ENCODE measurements around the gene HOOK2.
A peak's percentile ranks its signal among the peaks of the same experiment; 100 is the strongest.

The HOOK2 gene

GRCh38 chr19:12793290-12794195 lies 18.2 kb upstream of the HOOK2 start:
- DNase-seq = peak; percentile 65

GRCh38 chr19:12792853-12793289 lies 17.5 kb upstream of the HOOK2 start:
- no peak for DNase-seq

DNA sequence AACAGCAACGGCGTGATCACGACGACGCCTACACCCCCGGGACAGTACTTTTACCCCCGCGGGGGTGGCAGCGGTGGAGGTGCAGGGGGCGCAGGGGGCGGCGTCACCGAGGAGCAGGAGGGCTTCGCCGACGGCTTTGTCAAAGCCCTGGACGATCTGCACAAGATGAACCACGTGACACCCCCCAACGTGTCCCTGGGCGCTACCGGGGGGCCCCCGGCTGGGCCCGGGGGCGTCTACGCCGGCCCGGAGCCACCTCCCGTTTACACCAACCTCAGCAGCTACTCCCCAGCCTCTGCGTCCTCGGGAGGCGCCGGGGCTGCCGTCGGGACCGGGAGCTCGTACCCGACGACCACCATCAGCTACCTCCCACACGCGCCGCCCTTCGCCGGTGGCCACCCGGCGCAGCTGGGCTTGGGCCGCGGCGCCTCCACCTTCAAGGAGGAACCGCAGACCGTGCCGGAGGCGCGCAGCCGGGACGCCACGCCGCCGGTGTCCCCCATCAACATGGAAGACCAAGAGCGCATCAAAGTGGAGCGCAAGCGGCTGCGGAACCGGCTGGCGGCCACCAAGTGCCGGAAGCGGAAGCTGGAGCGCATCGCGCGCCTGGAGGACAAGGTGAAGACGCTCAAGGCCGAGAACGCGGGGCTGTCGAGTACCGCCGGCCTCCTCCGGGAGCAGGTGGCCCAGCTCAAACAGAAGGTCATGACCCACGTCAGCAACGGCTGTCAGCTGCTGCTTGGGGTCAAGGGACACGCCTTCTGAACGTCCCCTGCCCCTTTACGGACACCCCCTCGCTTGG lies 16.9 kb upstream of the HOOK2 start:
- peak; percentile 27 for DNase-seq

GRCh38 chr19:12791345-12792050 lies 16.1 kb upstream of the HOOK2 start, which contains the start of gene JUNB:
JUNB (plus strand) TSS chr19:12791486; CDS start chr19:12791772, 286 bp downstream.
- peak; percentile 79 for DNase-seq

DNA sequence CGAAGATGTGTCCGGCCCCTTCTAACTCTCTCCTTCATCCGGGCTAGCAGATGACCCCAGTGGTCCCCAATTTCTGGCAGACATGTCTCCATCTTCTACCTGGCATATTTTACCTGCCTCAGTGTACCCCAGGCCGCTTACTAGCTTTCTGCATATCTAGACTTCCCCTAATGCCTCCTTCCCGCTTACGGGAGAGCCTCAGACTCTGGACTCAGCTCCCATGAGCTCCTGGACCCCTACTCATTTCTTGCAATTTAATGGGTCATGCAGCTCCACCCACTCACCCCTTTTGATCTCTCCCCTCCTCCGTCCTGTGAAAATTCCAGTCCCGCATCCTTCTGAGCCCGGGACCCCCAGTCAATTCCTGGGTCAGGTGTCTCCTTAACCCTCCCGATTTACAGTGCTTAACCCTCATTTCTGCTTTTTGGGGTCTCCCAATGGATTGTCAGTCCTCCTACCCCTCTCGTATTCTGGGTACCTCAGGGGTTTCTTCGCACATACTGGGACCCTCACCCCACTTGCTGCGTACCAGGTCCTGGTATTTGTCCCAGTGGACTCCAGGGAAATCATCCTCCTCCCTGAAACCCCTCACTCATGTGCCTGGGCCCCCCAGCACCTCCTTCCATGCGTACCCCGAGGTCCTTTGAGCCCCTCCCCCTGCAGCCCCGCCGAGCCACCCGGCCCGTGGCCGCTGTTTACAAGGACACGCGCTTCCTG lies 15.4 kb upstream of the HOOK2 start:
- DNase-seq = no peak

GRCh38 chr19:12789904-12790619 lies 14.7 kb upstream of the HOOK2 start:
- DNase-seq = peak; percentile 64

DNA sequence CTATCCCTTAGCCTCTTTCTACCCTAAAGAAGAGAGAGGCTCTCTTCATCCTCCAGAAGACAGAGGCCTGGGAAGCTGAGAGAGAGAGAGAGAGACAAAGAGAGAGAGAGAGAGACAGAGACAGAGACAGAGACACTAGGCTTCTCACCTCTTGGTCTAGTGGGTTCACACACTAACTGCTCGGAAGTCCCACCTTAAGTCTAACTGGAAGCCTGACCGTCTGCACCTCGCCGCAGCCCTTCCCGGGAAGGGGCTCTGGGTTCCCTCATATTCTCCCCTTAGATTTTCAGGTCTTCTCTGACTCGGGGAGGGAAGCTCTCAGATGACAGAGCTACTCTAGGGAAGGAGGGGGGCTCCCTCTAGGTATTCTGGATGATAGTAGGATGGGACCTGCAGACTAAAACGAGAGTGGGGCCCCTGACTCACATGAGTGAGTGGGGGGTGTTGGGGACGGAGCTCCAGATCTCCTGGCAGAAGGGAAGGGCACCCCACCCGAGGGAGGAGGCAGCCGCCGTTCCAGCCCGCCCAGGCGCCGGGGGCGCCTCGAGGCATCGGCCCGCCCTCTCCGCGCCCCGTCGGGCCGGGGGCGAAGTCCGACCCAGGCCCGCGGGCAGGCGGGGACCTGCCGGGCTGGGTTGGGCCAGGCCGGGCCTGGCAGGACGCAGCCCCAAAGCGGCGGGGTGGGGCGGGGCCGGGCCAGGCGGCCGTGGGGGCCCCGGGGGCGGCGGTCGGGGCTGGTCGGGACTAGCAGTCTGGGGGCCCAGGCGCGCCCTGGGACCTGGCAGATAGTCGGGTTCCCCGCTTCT lies 13.9 kb upstream of the HOOK2 start:
- no peak for DNase-seq

DNA sequence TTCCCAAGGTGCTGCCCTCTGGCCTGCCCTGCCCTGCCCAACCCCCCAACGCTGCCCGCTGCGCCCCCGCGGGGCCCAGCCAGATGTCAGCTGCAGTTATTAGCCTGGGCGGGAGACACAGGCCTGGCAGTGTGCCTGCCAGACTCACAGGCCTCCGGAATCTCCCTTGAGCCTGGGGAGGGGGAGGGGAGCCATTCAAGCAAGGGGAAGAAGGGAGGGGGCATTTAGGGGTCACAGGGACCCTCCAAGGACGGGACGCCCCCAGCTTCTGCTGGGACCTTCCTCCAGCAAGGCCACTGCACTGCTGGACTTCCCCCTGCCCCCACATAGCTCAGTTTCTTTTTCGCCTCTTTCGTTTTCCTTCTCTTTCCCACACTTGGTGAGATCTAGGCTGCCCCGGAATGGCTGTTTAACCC lies 13.3 kb upstream of the HOOK2 start:
- no peak for DNase-seq

DNA sequence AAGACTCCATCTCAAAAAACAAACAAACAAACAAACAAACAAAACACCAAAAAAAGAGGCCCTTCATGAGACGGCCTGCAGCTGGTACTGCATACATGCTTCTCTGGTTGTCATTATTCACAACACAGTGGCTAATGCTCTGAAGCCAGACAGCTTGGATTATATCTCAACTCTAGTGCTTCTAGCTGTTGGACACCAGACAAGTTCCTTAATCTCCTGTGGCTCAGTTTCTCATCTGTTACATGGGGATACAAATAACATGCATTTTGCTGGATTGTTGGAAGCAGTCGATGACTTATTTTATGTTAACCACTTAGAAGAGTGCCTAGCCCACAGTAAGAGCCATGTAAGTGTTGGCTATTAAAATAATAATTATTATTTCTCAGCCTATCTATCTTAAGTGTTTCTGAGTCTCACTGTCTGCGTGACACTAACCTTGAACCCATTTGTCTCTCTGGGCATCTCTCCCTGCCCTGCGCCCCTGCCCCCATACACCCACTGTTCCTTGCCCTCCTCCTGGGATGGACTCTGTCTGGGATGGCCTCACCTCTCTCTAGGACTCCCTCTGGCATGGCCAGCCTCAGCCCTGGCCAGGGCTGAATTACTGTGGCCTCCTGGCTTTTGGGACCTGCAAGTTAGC lies 12.8 kb upstream of the HOOK2 start:
- no peak for DNase-seq

- no peak for DNase-seq
Observed at GRCh38 chr19:12787458-12787857, 12.1 kb upstream of the HOOK2 start.

DNA sequence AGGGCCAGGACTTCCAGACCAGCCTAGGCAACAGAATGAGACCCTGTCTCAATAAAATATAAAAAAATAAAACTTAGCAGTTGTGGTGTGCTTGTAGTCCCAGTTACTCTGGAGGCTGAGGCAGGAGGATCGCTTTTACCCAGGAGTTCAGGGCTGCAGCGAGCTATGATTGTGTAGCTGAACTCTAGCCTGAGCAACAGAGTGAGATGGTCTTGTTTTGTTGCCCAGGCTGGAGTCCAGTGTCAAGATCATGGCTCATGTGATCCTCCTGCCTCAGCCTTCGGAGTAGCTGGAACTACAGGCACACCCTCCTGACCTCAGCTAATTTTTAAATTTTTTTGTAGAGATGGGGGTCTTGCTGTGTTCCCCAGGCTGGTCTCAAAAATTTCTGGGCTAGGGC lies 11.6 kb upstream of the HOOK2 start:
- no peak for DNase-seq

DNA sequence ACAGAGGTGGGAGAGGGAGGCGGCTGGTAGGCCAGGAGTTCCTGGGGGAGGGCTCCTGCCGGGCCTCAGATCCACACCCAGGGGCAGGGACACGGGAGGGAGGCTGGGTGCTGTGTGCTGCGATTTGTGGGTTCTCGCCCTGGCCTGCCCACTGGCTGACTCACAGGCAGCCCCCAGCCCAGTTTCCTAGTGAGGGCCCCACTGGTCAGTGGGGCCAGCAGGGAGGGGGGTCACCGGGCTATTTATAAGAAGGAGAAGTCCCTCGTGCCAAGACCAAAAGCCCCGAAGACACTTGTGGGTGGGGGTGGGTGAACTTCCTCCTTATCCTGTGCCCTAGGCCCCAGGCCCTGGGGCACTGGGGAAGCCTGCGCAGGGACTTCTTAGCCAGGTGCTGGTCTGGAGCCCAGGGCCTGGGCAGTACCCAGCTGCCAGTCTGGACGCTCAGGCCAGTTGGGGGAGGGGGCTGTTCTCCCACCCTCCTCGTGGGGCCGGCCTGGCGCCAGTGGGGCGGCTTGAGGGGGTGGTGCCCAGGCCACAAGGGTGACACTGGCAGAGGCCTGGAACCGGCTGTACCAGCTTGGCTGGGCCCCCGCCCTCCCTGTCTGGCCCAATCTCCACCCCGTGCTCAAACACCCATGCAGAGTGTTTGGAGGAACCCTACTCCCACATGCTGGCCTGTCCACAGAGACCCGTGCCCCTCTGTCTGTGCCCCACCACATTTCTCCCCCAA lies 11.0 kb upstream of the HOOK2 start:
- no peak for DNase-seq

GRCh38 chr19:12785431-12786031 lies 10.2 kb upstream of the HOOK2 start:
- no peak for DNase-seq

DNA sequence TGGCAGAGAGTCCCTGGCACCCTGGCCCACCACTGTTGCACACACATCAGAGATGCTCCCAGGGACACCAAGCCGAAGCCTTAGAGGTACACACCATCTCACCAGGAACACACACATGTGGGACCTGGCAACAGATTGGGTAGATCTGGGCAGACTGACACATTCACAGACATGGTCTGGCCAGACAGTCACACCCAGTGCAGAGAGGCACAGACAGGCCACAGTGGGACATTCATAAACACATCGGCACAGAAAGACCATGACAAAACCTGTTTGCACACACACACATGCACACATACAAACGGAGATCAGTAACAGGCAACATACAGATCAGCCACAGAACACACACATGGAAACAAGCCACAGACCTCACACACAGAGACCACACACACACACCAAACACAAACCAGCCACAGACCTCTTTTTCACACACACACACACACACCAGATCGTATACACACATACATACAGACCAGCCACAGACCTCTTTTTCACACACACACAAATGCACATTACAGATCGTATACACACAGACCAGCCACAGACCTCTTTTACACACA lies 9.6 kb upstream of the HOOK2 start:
- no peak for DNase-seq

GRCh38 chr19:12784394-12784870 lies 9.1 kb upstream of the HOOK2 start:
- DNase-seq = no peak

DNA sequence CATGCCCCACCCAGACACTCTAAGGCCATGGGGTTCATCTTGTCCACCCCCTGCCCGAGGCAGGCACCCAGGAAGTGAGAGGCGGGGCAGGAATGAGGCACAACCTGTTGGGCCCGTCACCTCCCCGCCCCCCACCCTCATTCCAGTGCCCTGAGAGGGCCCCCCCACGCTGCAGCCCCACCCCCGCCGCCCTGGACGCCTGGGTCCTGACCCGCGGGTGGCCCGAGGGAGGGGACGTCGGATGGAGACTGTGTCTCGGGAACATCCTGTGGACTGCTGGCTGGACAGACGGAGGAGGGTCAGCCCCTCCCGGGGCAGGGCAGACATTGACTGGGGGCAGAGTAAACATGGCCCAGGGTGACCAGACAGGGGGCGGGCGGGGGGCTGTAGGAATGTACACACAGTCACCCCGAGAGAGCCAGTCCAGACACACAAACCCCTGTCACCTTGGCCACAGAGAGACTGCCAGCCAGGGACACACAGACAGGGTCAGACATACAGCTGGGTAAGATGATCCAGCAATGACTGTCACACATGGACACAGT lies 8.6 kb upstream of the HOOK2 start:
- no peak for DNase-seq

DNA sequence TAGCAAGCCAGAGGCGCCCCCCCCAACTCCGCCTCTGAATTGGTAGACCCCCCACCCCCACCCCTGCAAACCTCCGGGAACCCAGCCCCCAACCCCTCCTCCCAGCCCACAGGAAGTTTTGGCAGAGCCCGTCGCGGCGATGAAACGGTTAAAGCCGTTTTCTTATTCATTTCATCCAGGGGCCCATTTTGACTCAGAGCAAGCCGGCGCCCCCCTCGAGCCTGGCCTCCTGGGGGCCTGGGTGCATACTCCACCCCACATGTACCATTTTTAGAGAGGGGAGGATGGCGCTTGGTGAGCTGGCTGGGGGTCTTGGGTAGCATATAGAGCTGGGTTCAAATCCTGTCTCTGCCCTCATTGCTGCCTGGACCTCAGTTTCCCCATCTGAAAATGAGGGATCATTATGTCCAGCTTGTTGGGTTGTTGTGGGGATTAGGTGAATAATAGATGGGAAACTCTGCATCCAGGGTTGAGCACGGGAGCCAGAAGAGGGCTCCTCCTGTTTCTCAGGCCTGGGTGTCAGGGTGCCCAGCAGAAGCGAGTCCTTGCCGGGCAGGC lies 8.0 kb upstream of the HOOK2 start:
- no peak for DNase-seq

Measured in NCI-H345 (cell line).